Activated CD4-positive, alpha-beta T cell treated with anti-CD3 and anti-CD28 coated beads, Interleukin-2, amount 10 ng/mL, durations not matched to agents 24 days and 14 days (primary cell): ENCODE measurements around the gene OXSR1. TPM values are rescaled to one million over a fixed set of nuclear protein-coding genes. Genes with fewer than 3 reads are reported as not detected.
"Not testable (repeated sequence)": the region's sequence is repeated elsewhere in the genome, so short reads cannot be mapped to it uniquely, and the experiment has no call there.

Experiments
- DNase-seq: peaks from one replicate; pipeline ENCODE4 v3.0.0; 2022
- H3K27ac Mint-ChIP-seq: one replicate; pipeline ENCODE4 v1.8.0; 2022; ENCODE audit warnings: mild to moderate bottlenecking, mixed read lengths
- H3K27me3 Mint-ChIP-seq: one replicate; pipeline ENCODE4 v1.8.0; 2022; ENCODE audit warnings: mixed read lengths
- H3K36me3 Mint-ChIP-seq: one replicate; pipeline ENCODE4 v1.8.0; 2022; ENCODE audit warnings: low read depth, mild to moderate bottlenecking, mixed read lengths
- H3K4me1 Mint-ChIP-seq: one replicate; pipeline ENCODE4 v1.8.0; 2021; ENCODE audit warnings: mixed read lengths
- H3K4me3 Mint-ChIP-seq: one replicate; pipeline ENCODE4 v1.8.0; 2022; ENCODE audit warnings: mild to moderate bottlenecking, moderate library complexity, mixed read lengths
- H3K9me3 Mint-ChIP-seq: one replicate; pipeline ENCODE4 v1.8.0; 2021; ENCODE audit warnings: mixed read lengths
- intact Hi-C: fragments of 100-400 bp; cut with micrococcal nuclease; formaldehyde crosslinking; loops from one replicate; pipeline ENCODE4 v1.15.1; 2023
- total RNA-seq: library from RNA; stranded (reverse); gene quantifications from 2 replicates; pipeline ENCODE4 v1.2.3, GENCODE V29; 2022

OXSR1 gene
- total RNA-seq, 1 donor from 2014 or later = 56.4 TPM

GRCh38 chr3:38221005-38221404, 55.7 kb downstream of the OXSR1 start:
- no peaks in the 10 kb centered on the region for H3K27me3 Mint-ChIP-seq
- H3K4me1 Mint-ChIP-seq = peaks cover 14% of the 10 kb centered on the region
- intact Hi-C loops = no loop called here
- H3K36me3 Mint-ChIP-seq = peaks cover 53% of the 10 kb centered on the region
- H3K9me3 Mint-ChIP-seq = no peaks in the 10 kb centered on the region
- no peak overlapping the region for H3K4me3 Mint-ChIP-seq
- DNase-seq = no peak
- peak overlapping the region; percentile 1 for H3K27ac Mint-ChIP-seq

GRCh38 chr3:38222032-38222634, 56.8 kb downstream of the OXSR1 start:
- H3K36me3 Mint-ChIP-seq = peaks cover 49% of the 10 kb centered on the region
- peaks cover 10% of the 10 kb centered on the region for H3K4me1 Mint-ChIP-seq
- no peak overlapping the region for H3K27ac Mint-ChIP-seq
- DNase-seq = no peak
- H3K9me3 Mint-ChIP-seq = no peaks in the 10 kb centered on the region
- no peak overlapping the region for H3K4me3 Mint-ChIP-seq
- intact Hi-C loops = no loop called here
- H3K27me3 Mint-ChIP-seq = no peaks in the 10 kb centered on the region

DNA sequence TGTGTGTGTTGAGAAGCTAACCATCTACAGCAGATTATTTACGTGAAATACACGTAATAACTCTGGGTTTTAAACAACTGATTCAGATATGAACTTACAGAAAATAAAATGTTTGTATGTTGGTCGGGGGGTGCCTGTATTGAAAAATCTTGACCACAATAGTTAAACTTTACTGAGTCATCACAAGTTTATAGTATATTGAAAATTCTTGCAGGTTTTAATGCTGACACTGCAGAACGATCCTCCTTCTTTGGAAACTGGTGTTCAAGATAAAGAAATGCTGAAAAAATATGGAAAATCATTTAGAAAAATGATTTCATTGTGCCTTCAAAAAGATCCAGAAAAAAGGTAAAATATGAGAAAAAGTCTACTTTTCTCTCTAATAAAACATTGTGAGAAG, 59.0 kb downstream of the OXSR1 start:
- Mint-ChIP-seq H3K27me3 (no peaks in the 10 kb centered on the region), H3K27ac (no peak overlapping the region), H3K36me3 (peaks cover 51% of the 10 kb centered on the region), H3K4me1 (peaks cover 10% of the 10 kb centered on the region), H3K9me3 (no peaks in the 10 kb centered on the region), H3K4me3 (no peak overlapping the region)
- DNase-seq = no peak
- intact Hi-C loops = no loop called here

DNA sequence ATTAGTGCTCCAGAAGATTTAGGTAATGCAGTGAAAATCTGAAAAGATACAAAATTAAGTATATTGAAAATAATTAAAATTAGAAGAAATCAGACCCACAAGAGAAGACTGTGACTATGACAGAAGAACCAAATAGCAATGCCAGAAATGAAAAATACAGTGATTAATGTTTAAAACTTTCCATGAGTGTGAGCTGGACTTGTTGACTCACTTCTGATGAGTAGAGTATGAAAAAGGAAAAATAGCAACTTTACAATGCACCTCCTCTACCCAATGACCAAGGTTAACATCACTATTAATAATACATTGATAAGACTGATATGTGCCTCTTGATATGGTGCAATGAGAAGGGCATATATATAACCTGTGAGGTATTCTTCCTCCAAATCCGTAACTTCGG, 60.9 kb downstream of the OXSR1 start:
- intact Hi-C loops = no loop called here
- Mint-ChIP-seq H3K4me3 (no peak overlapping the region), H3K36me3 (peaks cover 62% of the 10 kb centered on the region)

DNA sequence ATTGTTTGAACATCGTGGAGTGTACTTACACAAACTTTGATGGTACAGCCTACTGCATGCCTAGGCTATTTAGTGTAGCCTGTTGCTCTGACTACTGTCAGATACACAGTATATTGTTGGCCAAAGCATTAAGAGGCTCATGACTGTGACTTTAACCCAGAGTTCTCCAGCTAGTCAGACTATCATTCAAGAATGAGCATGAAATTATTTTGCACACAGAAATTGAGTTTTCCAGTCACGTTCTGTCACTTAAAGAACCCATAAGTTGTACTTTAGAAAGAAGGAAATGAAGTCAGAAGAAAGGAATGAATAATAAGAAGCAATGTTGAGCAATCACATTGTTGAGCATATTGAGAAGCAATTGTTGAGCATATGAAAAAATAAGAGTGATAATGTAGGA, 62.7 kb downstream of the OXSR1 start:
- H3K36me3 Mint-ChIP-seq = peaks cover 68% of the 10 kb centered on the region
- H3K4me1 Mint-ChIP-seq = peaks cover 8% of the 10 kb centered on the region
- no peak for DNase-seq
- no peaks in the 10 kb centered on the region for H3K9me3 Mint-ChIP-seq
- no peaks in the 10 kb centered on the region for H3K27me3 Mint-ChIP-seq
- intact Hi-C loops = no loop called here
- no peak overlapping the region for H3K27ac Mint-ChIP-seq
- no peak overlapping the region for H3K4me3 Mint-ChIP-seq

More for the DNA sequence above, 60.9 kb downstream of the OXSR1 start:
- H3K27ac Mint-ChIP-seq = no peak overlapping the region
- DNase-seq = no peak
- peaks cover 3% of the 10 kb centered on the region for H3K4me1 Mint-ChIP-seq
- no peaks in the 10 kb centered on the region for H3K9me3 Mint-ChIP-seq
- H3K27me3 Mint-ChIP-seq = no peaks in the 10 kb centered on the region

DNA sequence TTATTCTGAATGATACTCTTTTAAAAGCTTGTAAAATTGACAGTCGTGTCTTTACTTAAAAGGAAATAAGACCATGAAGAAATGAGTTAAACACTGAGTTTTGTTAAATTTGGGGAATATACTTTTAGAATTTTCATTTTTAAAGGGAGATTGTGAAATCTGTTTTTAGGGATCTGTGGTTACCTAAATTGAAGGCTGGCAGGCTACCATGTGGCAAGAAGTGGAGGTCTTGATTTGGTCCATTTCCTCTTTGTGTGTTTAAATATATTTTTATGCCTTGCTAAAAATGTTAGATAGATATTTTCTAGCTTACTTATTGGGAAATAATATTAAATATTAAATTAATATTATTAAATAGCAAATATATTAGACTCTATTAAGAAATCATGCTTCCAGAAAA, 63.7 kb downstream of the OXSR1 start:
- Mint-ChIP-seq H3K27me3 (no peaks in the 10 kb centered on the region), H3K4me3 (no peak overlapping the region), H3K27ac (no peak overlapping the region), H3K36me3 (peaks cover 71% of the 10 kb centered on the region), H3K9me3 (no peaks in the 10 kb centered on the region), H3K4me1 (peaks cover 11% of the 10 kb centered on the region)
- intact Hi-C loops = no loop called here
- DNase-seq = no peak

GRCh38 chr3:38232701-38233100, 67.4 kb downstream of the OXSR1 start:
- no peak for DNase-seq
- H3K9me3 Mint-ChIP-seq = no peaks in the 10 kb centered on the region
- no peak overlapping the region for H3K4me3 Mint-ChIP-seq
- H3K36me3 Mint-ChIP-seq = peaks cover 81% of the 10 kb centered on the region
- no peak overlapping the region for H3K27ac Mint-ChIP-seq
- H3K27me3 Mint-ChIP-seq = no peaks in the 10 kb centered on the region
- intact Hi-C loops = no loop called here
- peaks cover 9% of the 10 kb centered on the region for H3K4me1 Mint-ChIP-seq

DNA sequence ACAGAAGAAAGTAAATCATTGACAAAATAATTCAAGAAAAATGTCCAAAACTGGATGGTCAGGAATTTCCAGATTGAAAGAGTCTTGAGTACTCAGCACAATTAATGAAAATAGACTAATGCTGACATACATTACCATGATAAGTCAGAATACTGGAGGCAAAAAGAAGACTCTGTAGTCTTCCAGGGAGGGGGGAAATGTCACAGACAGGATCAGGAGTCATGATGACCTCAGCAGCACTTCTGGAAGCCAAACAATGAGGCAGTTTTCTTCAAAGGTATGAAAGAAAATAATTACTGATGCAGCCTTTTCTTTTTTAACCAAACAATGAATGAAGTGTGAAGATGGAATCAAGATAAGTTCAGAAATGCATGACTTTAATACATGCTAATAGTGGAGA, 70.1 kb downstream of the OXSR1 start:
- intact Hi-C loops = no loop called here
- no peaks in the 10 kb centered on the region for H3K27me3 Mint-ChIP-seq
- no peaks in the 10 kb centered on the region for H3K9me3 Mint-ChIP-seq
- peaks cover 9% of the 10 kb centered on the region for H3K4me1 Mint-ChIP-seq
- H3K27ac Mint-ChIP-seq = no peak overlapping the region
- no peak for DNase-seq
- H3K36me3 Mint-ChIP-seq = peaks cover 86% of the 10 kb centered on the region
- H3K4me3 Mint-ChIP-seq = no peak overlapping the region

- no peak for DNase-seq
- H3K36me3 Mint-ChIP-seq = peaks cover 71% of the 10 kb centered on the region
These were observed 73.2 kb downstream of the OXSR1 start for GRCh38 chr3:38238416-38239008.

DNA sequence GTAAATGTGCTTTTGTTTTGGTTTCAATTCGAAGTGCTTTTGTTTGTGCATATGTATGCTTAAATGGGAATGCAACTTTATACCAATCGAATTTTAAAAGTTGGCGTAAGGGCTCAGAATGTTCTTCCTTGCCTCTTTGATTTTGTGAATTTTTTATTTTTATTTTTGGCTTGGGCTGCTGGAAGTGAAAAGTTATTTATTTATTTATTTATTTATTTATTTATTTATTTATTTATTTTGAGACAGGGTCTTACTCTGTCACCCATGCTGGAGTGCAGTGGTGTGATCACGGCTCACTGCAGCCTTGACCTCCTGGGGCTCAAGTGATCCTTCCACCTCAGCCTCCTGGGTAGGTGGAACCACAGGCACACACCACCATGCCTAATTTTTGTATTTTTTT, 77.5 kb downstream of the OXSR1 start:
- H3K27ac Mint-ChIP-seq, DNase-seq, H3K9me3 Mint-ChIP-seq, H3K4me1 Mint-ChIP-seq, H3K4me3 Mint-ChIP-seq, H3K27me3 Mint-ChIP-seq, intact Hi-C loops: not testable (repeated sequence)
- peaks cover 59% of the 10 kb centered on the region for H3K36me3 Mint-ChIP-seq

More at GRCh38 chr3:38238416-38239008, 73.2 kb downstream of the OXSR1 start:
- H3K27me3 Mint-ChIP-seq = no peaks in the 10 kb centered on the region
- no peak overlapping the region for H3K4me3 Mint-ChIP-seq
- H3K4me1 Mint-ChIP-seq = no peaks in the 10 kb centered on the region
- intact Hi-C loops = no loop called here
- H3K9me3 Mint-ChIP-seq = no peaks in the 10 kb centered on the region
- no peak overlapping the region for H3K27ac Mint-ChIP-seq

DNA sequence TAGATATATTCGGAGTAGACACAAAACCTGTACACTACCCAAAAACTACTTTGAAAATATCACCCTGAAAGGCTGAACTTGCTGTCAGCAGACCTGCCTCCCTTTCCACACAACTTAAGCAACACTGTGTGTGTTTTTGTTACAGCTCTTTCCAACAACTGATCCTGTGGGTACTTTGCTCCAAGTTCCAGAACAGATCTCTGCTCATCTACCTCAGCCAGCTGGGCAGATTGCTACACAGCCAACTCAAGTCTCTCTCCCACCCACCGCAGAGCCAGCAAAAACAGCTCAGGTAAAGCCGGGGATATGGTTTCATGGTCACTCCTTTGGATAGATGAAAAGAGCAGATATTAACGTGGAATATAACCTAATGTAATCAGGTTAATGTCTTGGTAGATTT, 80.6 kb downstream of the OXSR1 start:
- no peak for DNase-seq
- Mint-ChIP-seq H3K4me3 (no peak overlapping the region), H3K9me3 (no peaks in the 10 kb centered on the region), H3K27ac (no peak overlapping the region), H3K27me3 (no peaks in the 10 kb centered on the region), H3K4me1 (peaks cover 2% of the 10 kb centered on the region), H3K36me3 (peaks cover 49% of the 10 kb centered on the region)
- intact Hi-C loops = no loop called here

DNA sequence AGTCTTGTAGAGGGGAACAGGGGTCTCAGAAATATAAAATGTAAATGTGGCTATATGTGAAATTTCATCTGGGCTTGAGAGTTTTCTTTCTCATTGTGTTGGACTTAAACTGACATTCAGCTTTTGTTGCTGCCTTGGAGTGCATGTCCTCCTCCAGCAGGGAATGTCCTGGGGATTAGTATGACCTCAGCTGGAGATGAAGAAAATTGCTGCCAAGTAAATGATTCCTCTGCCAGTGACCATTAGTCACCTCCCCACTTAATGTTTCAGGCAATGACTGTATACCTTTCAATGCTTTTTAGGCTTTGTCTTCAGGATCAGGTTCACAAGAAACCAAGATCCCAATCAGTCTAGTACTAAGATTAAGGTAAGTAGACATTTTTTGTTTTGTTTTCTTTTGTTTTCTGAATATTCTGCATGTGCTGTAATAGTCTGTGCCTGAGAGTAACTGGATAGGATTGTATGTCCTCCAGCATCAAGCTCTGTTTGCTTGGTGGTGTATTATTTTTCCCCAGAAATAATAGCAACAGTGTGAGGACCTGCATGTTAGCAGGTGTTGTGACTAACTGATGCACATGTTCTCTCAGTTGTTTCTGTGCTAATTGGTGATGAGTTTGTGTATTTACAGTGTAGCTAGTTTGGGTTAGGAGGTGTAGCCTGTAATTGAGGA, 82.2 kb downstream of the OXSR1 start:
- Mint-ChIP-seq H3K9me3 (no peaks in the 10 kb centered on the region), H3K36me3 (peaks cover 57% of the 10 kb centered on the region), H3K27ac (no peak overlapping the region), H3K4me3 (no peak overlapping the region), H3K4me1 (peaks cover 2% of the 10 kb centered on the region), H3K27me3 (no peaks in the 10 kb centered on the region)
- intact Hi-C loops = no loop called here
- peak; percentile 29 for DNase-seq

DNA sequence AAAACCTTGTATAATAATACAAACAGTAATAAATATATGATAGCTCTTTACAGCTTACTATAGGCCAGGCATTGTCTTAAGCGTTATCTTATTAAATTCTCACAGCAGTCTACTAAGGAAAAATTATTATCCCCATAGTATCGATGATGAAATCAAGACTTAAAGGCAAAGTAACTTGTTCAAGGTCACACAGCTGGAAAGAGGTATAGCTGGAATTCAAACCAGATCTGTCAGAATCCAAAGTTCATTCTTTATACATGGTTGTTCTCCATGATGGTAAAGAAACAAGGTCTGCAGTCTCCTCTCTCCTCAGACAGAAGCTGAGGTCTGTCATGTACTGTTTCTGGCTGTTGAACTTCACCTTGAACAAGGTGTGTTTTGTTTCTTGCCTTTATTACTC, 84.9 kb downstream of the OXSR1 start:
- Mint-ChIP-seq H3K4me1 (peaks cover 10% of the 10 kb centered on the region), H3K9me3 (no peaks in the 10 kb centered on the region), H3K36me3 (peaks cover 70% of the 10 kb centered on the region), H3K27me3 (no peaks in the 10 kb centered on the region), H3K27ac (no peak overlapping the region), H3K4me3 (no peak overlapping the region)
- no peak for DNase-seq
- intact Hi-C loops = no loop called here

DNA sequence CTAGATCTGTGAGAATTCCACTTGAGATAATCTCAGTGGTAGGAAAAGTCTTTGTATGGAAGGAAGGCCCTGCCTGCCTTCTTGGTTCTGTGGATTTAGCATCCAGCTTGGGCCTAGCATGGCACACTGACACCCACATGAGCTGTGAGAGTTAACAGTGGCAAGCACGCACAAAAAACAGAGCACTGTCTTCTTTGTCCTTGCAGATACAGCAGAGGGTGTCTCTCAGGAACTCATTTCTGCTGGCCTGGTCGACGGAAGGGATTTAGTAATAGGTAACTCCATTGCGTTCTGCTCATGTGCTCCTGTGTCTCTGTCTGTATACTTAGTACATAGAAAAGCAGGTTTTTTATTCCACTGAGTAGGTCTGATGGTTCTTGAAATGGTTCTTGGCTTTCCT, 85.9 kb downstream of the OXSR1 start:
- no peaks in the 10 kb centered on the region for H3K27me3 Mint-ChIP-seq
- peaks cover 73% of the 10 kb centered on the region for H3K36me3 Mint-ChIP-seq
- H3K27ac Mint-ChIP-seq = no peak overlapping the region
- no peaks in the 10 kb centered on the region for H3K9me3 Mint-ChIP-seq
- peaks cover 13% of the 10 kb centered on the region for H3K4me1 Mint-ChIP-seq
- H3K4me3 Mint-ChIP-seq = no peak overlapping the region
- intact Hi-C loops = no loop called here
- DNase-seq = no peak
